Esophagus mucosa (tissue), 1 donor: Measurements from ENCODE around the gene PLCD1. TPM values are rescaled to one million over a fixed set of nuclear protein-coding genes. Genes with fewer than 3 reads are reported as not detected.

Experiments
- ATAC-seq: fragments of 200-7000 bp; cut with Tn5 transposase; one replicate; pipeline ENCODE4 v1.9.1; 2020
- total RNA-seq: library from RNA; stranded (reverse); gene quantifications from one replicate; pipeline ENCODE4 v1.2.4, GENCODE V29; 2023
- donor health status: DM: yes; HTN: yes; CAD: no.

The PLCD1 gene
- total RNA-seq, 1 donor from 2014 or later = 72.5 TPM

DNA sequence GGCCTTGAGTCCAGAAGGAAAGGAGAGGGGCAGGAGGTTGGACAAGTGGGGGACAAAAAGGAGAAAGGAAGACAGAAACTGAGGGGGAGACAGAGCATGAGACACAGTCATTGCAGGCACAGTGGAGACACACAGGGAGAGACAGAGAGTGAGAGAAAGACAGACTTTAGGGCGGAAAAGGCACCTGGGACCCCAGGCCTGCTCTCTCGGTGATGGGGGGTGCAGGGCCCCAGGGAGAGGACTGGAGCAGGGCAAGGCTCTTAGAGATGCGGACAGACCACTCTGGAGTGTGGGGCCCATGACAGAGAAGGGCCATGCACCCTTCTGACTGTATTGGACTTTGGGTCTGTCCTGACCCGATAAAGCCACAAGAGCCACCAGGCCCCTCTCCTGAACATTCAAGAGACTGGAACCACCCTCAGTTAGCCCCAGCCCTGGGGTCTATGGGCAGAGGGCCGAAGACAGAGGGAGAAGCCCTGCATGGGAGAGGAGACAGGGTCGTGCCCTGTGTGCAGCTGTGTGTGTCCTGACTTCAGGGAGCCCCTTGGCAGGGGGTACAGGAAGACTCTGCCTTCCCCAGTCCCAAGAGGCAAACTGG, 12.5 kb downstream of the PLCD1 start:
- ATAC-seq = no peak

DNA sequence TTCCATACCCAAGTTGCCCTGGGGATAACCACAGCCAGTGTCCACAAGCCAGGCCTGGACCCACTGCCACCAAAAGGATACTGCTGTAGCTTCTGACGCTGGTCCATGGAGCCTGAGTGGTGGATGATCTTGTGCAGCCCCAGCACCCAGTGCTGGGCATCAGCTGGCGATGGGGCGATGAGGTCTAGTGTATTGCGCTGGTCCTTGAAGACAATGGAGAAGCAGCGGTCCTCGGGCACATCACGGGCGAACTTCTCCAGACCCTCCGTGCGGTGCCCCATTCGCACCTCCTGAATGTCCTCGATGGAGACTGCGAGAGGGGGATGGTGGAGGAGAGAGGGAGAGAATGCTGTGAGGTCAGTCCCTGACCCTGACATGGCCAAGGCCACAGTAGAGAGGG, 13.0 kb downstream of the PLCD1 start:
- no peak for ATAC-seq

- no peak for ATAC-seq
These were observed 13.5 kb downstream of the PLCD1 start for GRCh38 chr3:38015984-38016383.

- no peak for ATAC-seq
These were observed 14.0 kb downstream of the PLCD1 start for GRCh38 chr3:38015485-38015884.

GRCh38 chr3:38011111-38011510, 18.3 kb downstream of the PLCD1 start:
- no peak for ATAC-seq

GRCh38 chr3:38009807-38010591, 19.4 kb downstream of the PLCD1 start:
- ATAC-seq = no peak

DNA sequence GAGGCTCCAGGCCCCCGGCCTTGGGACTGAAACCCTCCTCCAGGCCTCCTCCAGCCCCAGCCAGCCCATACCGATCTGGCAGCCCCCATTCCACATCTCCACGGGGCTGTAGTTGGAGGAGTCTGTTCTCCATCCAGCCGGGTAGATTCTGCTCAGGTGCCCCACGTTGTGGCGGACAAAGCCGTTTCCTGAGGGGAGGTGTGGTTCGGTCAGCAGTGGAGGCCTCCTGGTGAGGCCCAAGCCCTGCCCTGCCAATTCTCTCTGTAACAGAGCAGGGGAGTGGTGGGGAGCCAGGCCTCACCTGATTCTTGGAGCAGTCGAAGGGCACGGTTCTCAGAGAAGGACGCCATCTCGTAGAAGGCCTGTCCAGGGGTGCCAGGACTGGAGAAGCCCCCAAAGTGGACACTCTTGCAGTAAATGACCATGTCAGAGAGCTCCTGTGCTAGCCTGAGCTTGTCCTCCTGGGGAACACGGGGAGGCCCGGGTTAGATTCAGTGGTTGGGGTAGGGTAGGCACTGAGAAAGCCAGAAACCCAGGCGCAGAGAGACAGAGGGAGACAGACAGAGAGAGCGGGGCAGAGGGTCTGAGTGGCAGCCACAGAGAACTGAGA, 20.4 kb downstream of the PLCD1 start:
- ATAC-seq = no peak

DNA sequence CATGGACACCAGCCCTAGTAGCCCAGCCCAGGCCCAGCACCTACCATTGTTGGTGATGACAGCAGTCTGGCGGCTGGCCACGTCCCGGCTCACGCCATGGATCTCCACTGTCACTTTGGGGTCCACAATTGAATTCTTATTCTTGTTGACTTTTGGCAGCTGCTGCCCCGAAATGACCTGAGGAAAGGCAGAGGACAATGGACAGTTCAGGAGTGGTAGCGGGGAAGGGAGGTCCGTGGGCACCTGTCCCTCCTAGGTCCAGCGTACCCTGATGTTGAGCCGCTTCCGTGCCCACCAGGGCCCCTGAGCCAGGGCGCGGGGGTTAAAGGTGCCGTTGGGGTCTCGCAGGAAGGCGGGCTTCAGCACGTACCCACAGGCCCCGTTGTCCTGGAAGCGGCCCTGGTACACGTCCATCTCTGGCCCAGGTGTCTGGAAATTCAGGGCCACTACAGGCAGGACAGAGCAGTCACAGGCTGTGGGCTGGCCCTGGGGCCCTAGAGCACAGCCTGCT, 21.2 kb downstream of the PLCD1 start:
- no peak for ATAC-seq

GRCh38 chr3:38007754-38008090, 21.7 kb downstream of the PLCD1 start:
- ATAC-seq = no peak

DNA sequence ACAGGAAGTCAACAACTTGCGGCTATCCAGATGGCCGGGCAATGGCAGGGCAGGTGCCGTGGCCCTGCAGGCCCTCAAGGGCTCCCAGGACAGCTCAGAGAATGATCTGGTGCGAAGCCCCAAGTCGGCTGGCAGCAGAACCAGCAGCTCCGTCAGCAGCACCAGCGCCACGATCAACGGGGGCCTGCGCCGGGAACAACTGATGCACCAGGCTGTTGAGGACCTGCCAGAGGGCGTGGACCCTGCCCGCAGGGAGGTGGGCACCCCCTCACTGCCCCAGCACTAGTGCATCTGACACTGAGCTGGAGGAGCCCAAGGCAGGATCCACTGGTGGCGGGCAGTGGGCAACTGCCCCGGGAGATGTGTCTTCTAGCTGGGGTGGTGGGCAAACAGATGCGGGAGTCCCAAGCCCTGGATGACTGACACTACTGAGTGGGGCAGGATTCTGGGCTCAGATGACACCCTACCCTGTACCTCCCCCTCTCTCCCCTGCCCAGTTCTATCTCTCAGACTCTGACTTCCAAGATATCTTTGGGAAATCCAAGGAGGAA, 22.9 kb downstream of the PLCD1 start:
- ATAC-seq = no peak

DNA sequence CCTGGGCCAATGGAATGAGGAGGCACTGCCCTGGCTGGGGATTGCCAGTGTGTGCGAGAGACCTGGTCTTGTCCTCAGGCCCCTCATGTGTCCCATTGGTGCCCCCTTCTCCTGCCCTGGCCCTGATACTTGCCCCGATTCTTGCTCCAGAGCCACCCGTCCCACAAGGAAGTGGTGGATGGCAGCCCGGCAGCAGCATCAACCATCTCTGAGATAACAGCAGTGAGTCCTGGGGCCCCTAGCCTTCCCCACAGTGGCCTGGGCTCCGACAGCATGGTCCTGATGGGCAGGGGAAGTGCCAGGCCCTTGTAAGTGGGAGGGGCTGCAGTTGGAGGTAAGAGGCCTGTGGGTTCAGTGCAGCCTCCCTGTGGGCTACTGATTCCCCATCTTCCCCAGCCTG, 23.4 kb downstream of the PLCD1 start:
- no peak for ATAC-seq

DNA sequence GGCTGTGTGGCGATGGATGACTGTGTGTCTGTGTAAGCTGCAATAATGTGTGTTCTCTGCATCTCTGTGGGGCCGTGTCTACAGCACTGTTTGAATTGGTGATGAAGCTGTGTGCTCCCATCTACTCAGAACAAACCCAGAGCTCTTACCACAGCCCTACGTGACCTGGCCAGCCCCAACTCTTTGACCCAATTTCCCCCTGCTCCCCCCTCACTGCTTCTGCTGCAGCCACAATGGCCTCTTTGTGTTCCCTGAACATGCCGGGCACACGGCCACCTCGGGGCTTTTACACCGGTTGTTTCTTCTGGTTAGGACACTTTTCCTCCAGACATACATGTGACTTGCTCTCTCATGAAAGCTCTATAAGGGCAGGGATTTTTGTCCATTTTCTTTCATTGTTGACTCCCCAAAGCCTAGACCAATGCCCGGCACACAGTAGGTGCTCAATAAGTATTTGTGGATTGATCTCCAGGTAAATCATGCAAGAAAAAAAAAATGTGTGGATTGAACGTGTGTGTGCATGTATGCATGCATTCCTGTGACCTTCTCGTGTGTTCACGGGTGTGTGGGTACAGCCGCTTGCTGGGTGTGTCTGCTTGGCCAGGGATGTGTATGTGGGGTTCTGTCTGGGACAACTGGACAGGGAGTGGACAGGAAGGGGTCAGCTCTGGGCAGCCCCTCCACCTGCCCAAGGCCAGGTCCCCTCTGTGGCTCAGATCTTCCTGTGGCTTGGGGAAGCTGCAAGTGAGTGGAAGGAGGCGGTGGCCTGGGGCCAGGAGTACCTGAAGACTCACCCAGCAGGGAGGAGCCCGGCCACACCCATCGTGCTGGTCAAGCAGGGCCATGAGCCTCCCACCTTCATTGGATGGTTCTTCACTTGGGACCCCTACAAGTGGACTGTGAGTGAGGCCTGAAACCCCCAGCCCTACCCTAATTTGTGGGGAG, 24.1 kb downstream of the PLCD1 start:
- ATAC-seq = no peak

DNA sequence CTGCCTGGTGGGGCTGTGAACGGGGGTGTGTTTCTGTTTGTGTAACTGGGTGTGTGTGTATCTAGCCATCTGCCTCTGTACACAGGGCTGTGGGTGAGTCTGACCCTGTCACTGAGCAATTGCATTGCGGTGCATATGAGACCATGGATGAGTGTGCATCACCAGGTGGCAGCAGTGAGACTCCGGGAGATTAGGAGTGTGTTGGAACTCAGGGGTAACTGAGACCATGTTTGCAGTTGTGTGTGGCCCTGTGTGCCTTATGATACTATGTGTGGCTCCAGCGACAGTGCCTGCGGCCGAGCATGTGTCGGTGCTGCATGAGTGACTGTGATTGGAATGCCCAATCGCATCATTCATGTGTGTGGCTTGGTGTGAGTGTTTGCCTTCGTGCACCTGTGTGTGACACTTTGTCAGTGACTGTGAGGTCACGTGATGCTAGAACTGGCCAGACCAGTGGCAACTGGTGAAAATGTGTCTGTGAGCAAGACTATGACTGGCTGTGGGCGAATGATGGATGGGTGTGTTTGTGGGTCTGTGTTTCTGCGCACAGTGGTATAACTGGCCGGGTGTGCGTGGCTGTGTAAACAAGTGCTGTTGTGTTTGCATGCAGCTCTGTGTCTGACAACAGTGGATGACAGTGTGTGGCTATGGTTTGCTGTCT, 24.9 kb downstream of the PLCD1 start:
- ATAC-seq = peak; percentile 70

GRCh38 chr3:38003817-38004414, 25.5 kb downstream of the PLCD1 start:
- ATAC-seq = no peak

DNA sequence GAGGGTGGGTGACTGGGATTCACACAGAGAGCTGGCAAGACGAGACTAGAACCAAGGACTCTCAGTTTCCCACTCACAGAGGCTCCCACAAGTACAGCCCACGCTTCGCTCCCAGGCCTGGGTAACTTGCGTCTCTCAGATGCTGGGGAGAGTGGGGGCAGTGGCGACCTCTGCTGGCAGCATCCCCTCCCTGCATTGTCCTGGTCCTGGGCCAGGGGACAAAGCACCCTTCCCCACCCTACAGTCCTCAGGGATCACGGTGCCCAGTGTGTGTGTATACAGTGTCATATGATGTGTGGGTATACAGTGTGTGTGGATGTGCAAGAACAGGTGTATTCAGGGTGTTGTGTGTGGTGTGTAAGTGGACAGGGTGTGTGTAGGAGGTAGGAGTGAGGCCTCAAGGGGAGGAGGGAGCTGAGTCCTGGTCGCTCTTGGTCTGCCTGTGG, 26.0 kb downstream of the PLCD1 start:
- ATAC-seq = peak; percentile 3

DNA sequence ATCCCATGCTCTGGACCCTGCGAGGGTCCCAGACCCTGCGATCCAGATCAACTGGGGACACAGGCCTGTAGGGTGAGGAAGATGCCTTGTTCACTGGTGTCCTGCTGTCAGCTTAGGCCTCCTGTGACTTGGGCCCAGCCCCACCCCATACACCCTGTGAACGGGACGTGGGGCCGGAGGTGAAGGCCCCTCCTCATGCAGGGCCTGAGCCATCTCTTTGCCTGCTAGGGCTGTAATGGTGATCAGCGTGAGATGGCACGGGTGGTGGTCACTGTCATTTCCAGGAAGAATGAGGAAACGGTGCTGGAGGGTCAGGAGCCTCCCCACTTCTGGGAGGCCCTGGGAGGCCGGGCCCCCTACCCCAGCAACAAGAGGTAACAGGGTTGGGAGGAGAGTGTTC, 26.5 kb downstream of the PLCD1 start:
- ATAC-seq = no peak

DNA sequence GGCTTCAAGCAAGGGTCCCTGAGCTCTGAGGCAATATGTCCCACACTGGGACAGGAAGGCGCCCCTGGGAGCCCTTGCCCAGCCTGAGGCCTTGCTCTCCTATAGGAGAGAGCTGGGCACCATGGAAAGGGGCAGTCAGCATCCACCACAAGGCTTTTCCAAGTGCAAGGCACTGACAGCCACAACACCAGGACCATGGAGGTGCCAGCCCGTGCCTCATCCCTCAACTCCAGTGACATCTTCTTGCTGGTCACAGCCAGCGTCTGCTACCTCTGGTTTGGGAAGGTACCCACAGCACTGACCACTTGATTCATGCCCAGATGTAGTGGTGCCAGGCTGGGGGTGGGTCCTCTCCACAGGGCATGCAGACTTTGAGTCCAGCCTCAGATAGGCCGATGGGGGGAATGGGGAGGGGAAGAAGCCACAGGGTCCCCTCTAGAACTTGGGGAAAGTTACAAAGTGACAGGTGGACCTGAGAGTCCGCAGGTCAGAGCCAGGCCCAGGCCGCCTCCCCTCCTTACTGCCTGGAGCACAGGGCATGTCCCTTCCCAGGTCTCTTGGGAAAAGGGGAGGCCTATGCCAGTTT, 27.1 kb downstream of the PLCD1 start:
- ATAC-seq = no peak

DNA sequence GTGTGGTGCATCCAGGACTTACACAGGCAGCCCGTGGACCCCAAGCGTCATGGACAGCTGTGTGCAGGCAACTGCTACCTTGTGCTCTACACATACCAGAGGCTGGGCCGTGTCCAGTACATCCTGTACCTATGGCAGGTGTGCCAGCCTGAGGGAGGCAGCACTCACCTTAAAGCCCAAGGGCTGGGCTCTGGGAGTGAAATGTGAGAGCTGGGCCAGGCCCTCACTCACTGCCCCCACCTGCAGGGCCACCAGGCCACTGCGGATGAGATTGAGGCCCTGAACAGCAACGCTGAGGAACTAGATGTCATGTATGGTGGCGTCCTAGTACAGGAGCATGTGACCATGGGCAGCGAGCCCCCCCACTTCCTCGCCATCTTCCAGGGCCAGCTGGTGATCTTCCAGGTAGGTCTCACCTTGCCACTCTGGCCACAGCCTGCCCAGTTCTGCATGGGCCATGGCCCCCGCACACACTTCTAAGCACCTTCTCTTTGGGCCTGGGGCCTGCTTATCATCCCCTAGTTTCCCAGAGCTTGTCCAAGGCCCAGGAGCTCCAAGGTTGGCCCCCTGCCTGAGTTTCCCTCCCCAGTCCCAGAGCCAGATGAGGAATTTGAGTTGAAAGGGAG, 27.9 kb downstream of the PLCD1 start:
- no peak for ATAC-seq

DNA sequence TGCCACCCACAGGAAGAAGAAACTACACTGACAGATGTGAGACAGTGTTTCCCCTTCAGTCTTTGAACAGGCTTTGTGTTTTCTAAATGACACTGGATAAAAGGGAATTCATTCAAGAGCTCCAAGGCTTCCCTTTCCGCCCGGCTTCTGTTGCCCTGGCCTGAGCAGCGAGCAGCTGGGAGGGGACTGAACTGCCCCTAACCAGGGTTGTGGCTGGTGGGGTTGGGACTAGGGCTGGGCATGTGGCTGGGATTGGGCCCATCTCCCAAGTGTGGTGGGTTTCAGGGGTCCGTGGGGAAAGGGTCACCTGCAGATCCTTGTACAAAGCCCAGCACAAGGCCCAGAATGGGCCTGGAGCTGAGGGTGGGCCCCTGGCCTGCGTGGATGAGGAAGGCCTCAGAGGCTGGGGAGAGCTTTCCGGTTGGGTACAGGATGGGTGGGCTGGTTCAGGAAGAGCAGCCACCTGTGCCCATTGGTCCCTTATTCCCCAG, 28.4 kb downstream of the PLCD1 start:
- ATAC-seq = no peak

DNA sequence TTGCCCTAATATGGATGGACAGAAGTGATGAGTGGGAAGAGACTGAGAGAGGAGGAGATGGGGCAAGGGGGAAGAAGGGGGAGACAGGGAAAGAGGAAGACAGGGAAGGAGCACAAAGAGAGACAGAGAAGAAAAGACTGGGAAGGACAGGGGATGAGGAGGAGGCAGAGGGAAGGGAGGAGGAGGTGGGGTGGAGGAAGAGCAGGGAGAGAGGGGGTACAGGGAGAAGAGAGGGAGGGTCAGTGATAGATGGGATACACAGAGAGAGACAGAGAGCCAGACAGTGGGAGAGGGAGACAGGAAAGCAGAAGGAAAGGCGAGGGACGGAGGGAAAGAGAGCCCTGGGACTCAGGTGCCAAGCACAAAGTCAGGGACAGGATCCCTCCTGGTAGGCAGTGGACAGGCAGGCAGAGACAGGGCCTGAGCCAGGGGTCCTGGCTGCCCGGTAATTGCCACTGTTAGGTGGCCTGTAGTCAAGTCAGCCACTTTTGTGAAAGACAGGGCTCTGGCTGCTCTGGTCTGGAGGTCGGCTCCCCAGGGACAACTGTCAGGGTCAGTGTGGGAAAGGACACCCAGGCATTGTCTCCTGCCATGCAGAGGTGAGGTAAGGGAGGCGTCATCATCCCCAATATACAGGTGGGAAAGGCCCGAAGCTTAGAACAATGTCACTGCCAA, 29.1 kb downstream of the PLCD1 start:
- ATAC-seq = no peak
